HG03159 (cell line): ENCODE measurements around the gene AP3S2.
"Not testable (repeated sequence)": the region's sequence is repeated elsewhere in the genome, so short reads cannot be mapped to it uniquely, and the experiment has no call there.

Experiments used
- ATAC-seq: cut with Tn5 transposase; IDR thresholded peaks from one replicate; pipeline ENCODE4 v1.9.1; 2021; ENCODE audit warnings: mild to moderate bottlenecking, moderate library complexity; ENCODE audit not compliant: unreplicated experiment

Gene AP3S2

DNA sequence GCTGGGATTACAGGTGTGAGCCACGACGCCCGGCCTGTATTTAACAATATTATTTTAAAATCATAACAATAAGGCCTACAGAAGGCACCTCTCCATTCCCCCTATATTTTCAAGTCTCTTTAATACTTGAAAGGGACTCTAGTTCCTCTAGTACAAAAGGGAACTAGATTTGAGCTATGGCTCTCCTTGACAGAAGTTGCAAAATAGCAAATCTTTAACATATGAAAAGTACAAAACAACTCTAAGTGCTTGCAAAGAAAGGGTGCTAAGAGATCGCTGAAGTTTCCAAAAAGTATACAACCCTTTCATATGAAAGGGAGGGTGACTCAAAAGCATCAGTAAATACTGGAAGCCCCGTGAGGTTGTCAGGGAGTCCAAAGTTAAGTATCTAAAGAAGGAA lies 23.8 kb downstream of the AP3S2 start:
- no peak for ATAC-seq

DNA sequence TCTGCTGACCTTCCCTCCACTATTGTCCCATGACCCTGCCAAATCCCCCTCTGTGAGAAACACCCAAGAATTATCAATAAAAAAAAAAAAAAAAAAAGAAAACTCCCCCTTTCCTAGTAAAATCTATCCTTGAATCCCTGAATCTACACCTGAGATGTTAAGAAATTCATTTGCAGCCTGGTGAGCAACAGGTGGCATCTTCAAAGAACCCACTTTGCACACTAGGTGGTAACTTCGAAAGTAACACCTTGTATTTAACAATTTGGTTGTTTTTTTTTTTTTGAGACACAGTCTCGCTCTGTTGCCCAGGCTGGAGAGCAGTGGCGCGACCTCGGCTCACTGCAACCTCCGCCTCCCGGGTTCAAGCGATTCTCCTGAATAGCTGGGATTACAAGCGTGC lies 24.3 kb downstream of the AP3S2 start:
- not testable (repeated sequence) for ATAC-seq

DNA sequence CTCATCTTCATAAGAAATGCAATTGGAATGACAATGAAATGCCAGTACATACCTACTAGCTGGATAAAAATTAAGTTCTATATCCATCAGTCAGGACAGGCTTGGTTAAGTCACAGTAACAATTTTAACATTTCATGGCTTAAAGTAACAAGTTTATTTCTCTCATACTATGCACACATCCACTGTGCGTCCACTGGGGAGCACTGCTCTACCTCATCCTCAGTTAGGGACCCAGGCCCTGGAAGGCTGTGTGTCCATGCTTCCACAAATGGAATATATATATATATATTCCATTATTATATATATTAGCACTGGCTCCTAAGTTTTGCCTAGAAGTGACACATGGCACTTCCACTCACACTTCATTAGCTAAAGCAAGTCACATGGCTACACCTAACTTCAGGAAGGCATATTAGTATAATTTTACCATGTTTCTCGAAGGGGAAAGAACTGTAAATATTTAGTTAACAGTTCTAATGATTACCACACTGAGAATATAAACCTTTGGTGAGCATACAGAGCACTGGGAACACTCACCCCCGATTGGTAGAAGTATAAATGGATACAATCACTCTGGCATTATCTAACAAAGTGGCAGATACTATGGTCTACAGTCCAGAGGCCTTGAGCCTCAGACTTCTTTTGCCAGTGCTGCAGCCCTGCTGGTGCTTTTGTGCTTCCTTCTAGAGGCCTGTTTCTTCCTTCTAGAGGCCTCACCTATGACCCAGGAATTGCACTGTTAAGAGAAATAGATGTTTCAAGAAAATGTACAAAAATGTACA lies 28.6 kb downstream of the AP3S2 start:
- no peak for ATAC-seq

DNA sequence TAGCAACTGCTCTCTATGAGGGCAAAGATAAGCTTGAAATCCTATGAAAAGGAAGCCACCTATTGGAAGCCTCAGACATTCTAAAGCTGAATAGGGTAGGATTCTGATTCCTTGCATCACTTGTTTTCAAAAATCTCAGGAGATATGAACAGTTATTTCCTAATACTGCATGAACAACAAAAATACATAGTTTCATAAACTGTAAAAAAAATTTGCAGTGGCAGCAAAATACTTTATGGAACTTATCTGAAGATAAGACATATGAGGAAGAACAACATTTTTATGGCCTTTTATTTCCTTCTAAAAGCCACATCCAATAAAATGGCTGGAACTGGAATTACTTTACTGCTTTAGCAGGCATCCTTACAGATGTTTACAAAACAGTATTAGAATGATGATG lies 29.9 kb downstream of the AP3S2 start:
- no peak for ATAC-seq

- no peak for ATAC-seq
Observed at GRCh38 chr15:89860891-89861290, 32.9 kb downstream of the AP3S2 start.

DNA sequence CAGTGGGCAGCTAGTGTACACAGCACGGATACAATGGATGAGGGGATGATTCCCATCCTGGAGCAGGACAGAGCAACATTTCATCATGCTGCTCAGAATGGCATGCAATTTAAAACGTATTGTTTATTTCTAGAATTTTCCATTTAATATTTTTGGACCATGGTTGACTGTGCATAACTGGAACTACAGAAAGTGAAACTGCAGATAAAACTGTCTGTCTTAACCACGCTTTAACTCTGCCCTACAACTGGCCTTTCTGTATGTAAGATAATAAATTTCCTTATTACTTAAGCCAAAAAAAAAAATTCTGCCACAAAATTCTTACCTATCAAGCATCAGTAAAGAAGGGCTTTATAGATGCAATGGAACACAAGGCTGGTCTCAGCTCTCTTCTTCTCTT lies 33.4 kb downstream of the AP3S2 start:
- no peak for ATAC-seq

GRCh38 chr15:89858661-89859458 lies 34.9 kb downstream of the AP3S2 start:
- ATAC-seq = no peak

DNA sequence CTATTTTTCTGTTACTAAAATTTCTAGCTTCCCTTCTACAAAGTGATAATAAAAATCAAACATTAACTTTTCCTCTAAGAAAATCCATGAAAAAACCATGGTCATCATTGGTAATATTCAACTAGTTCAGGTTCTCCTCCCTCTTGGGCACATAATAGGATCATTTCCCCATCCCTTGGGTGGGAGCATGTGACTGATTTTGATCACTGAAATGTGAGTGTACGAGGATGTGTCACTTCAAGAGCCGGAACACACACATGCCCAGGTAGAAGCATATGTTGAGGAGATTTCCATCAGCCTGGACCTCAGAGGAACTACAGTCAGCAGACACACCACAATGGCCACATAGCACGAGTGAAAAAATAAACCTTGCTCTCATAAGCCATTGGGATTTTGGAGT lies 36.1 kb downstream of the AP3S2 start:
- no peak for ATAC-seq

- no peak for ATAC-seq
Observed at GRCh38 chr15:89855948-89856347, 37.8 kb downstream of the AP3S2 start.

DNA sequence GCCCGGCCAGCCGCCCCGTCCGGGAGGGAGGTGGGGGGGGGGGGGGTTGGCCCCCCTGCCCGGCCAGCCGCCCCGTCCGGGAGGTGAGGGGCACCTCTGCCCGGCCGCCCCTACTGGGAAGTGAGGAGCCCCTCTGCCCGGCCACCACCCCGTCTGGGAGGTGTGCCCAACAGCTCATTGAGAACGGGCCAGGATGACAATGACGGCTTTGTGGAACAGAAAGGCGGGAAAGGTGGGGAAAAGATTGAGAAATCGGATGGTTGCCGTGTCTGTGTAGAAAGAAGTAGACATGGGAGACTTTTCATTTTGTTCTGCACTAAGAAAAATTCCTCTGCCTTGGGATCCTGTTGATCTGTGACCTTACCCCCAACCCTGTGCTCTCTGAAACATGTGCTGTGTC lies 38.9 kb downstream of the AP3S2 start:
- not testable (repeated sequence) for ATAC-seq

GRCh38 chr15:89852342-89852995 lies 41.3 kb downstream of the AP3S2 start:
- ATAC-seq = no peak

DNA sequence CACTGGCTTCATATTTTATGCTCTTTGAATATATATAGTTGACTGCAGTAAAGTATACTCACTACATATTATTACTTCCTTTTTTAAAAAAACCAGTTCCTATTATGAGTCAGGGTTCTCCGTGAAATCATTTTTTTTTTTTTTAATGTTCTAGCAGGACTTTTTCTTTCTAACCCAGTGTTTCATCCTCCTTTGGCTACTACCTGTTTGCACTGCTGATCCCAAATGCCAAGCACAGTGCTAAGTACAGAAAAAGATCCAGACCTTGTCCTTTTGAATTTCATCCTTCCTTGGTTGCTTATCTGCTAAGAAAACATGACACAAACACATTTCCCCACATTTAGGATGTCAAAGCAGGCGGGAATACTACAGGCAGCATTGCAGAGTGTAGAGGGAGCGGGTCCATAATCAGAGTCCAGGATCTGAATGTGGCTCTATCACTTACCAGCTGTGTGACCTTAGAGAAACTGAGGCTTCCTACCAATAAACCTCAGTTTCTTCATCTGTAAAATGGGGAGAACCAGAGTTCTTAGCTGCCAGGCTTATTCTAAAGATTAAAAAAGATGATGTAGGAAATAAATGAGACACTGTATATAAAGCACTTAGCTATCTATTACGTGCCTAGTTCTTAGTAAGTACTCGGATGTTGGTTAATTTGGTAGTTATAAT lies 42.0 kb downstream of the AP3S2 start:
- ATAC-seq = peak; percentile 76

GRCh38 chr15:89848970-89849292 lies 44.9 kb downstream of the AP3S2 start:
- ATAC-seq = no peak

DNA sequence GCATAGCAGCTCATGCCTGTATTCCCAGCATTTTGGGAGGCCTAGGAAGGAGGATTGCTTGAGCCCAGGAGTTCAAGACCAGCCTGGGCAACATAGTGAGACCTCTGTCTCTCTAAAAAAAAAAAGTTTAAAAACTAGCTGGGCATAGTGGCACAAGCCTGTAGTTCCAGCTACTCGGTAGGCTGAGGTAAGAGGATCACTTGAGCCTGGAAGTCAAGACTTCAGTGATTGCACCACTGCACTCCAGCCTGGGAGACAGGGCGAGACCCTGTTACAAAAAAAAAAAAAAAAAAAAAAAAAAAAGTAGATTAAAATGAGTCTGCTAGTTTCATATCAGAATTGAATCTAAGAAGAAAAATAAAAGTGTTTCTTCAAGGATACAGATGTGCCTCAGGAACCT lies 46.7 kb downstream of the AP3S2 start:
- no peak for ATAC-seq

DNA sequence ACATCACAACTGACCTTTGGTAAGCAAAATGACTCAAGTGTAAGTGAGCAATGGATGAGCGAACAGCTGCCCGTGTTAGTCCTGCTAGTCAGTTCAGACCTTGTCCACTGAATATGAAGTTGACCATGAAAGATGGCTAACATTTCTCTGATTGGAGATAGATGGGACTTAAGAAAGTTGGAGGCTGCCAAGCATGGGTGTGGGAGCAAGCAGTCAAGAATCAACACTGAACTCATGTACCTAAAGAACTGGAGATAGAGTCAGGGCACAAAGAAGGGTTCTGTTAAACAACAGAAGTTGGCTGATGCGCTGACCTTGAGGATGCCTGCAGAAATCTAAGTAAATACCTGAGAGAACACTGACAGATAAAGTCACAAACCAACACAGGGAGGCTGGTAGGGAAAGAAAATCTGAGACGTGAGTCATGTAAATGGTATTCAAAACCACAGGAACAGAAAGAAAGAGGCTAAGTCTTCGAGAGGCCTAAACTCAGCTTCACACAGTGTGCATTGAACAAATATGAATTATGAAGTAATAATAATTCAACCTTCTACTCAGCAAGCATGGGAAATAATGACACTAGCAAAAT lies 48.4 kb downstream of the AP3S2 start:
- no peak for ATAC-seq

DNA sequence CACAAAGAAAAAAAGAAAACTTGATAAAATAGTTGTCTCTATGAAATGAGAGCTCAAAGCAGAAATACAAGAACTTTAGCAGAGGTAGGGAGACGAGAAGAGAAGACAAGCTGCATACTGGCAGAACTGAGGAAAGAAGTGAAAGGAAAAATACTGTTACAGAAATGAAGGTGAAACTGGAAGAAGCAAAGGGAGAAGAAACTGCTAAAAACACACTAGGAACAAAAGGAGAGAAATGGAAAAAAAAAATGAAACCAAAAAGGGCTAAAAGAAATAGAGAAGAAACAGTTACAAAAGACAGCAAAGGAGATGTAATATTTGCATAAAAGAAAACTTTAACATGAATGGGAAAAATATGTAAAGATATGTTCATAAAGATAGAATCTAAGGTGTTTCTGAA lies 51.8 kb downstream of the AP3S2 start:
- no peak for ATAC-seq

DNA sequence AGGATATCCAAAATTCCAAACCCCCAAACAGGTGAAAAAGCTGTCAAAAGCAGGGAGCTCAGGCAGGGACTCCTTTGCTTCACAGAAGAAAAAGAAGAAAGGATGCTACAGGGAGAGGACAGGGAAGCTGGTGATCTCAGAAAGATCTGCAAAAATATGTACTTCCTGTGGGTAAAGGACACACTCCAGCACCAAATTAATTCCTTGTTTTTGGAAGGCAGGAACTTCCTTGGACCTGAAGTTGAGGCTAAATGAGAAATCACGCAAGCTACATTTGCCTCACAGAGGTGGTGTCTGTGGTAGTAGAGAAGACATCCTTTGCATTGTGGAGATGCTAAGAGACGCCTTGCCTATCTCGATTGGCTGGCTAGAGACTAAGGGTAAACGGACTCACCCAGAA lies 52.5 kb downstream of the AP3S2 start:
- no peak for ATAC-seq

GRCh38 chr15:89839167-89839810 lies 54.5 kb downstream of the AP3S2 start:
- no peak for ATAC-seq

GRCh38 chr15:89837830-89838178 lies 56.0 kb downstream of the AP3S2 start:
- ATAC-seq = no peak

- ATAC-seq = no peak
Observed at GRCh38 chr15:89837134-89837829, 56.5 kb downstream of the AP3S2 start.
